ENCODE measurements around the gene FBXO31. TPM values are rescaled to one million over a fixed set of nuclear protein-coding genes. Genes with fewer than 3 reads are reported as not detected.
"Not testable (repeated sequence)": the region's sequence is repeated elsewhere in the genome, so short reads cannot be mapped to it uniquely, and the experiment has no call there.

Gene FBXO31
- total RNA-seq, 6 donors from 2014 or later: 15.9 to 103 (median 31.4) TPM

DNA sequence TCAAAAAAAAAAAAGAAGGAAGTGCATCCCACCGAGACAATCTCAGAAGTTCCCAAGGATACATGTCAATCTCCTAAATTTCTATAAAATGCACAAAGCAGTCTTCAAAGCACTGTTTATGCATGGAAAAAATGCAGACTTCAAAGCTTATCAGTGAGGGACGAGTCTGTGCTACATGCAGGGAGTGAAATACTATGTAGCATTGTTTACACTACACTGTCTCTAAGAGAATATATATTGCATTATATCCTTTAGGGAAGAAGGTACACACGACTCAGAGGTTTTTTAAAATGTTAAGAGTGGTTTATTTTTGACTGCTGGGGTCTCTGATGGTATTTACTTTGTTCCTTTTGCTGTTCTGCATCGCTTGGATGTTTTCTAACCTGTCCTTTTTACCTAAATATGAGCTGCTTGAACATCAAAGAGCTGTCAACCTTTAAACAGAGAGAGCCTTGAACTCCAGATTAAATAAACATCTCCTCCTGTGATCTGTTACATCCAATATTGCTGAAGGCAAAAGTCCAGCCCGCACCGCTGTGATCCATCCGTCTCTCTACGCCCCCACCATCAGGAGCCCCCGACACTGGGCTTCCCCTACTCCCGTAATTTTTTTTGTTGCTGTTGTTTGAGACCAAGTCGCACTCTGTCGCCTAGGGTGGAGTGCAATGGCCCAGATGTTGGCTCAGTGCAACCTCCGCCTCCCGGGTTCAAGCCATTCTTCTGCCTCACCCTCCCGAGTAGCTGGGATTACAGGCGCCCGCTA, 1.4 kb downstream of the FBXO31 start:
- ATAC-seq (ENCODE audit: low FRiP score in 2 of 2): no peak
- H3K4me1 ChIP-seq: peaks cover 26 to 42% (median 34%) of the 10 kb centered on the region in 4 donors
- 26 to 28% methylated on average over 17 of the region's 17 CpGs for WGBS, 2 donors
- peak overlapping the region; percentile 58 to 90 (median 84) for H3K4me3 ChIP-seq
- no peaks in the 10 kb centered on the region for H3K27me3 ChIP-seq
- peak overlapping the region; percentile 87 to 94 (median 92) for H3K27ac ChIP-seq
- H3K9me3 ChIP-seq: no peaks in the 10 kb centered on the region
- no peaks in the 10 kb centered on the region for H3K36me3 ChIP-seq
- TF ChIP-seq, protein P1, sequence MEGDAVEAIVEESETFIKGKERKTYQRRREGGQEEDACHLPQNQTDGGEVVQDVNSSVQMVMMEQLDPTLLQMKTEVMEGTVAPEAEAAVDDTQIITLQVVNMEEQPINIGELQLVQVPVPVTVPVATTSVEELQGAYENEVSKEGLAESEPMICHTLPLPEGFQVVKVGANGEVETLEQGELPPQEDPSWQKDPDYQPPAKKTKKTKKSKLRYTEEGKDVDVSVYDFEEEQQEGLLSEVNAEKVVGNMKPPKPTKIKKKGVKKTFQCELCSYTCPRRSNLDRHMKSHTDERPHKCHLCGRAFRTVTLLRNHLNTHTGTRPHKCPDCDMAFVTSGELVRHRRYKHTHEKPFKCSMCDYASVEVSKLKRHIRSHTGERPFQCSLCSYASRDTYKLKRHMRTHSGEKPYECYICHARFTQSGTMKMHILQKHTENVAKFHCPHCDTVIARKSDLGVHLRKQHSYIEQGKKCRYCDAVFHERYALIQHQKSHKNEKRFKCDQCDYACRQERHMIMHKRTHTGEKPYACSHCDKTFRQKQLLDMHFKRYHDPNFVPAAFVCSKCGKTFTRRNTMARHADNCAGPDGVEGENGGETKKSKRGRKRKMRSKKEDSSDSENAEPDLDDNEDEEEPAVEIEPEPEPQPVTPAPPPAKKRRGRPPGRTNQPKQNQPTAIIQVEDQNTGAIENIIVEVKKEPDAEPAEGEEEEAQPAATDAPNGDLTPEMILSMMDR (IDR thresholded peaks at IDR 0.05): no peak
- no peak for TF ChIP-seq EP300 (IDR thresholded peaks at IDR 0.05)
- no peak for TF ChIP-seq POLR2A (IDR thresholded peaks at IDR 0.05)
- no peak for TF ChIP-seq POLR2AphosphoS5 (IDR thresholded peaks at IDR 0.05)
- DNase-seq: no peak

DNA sequence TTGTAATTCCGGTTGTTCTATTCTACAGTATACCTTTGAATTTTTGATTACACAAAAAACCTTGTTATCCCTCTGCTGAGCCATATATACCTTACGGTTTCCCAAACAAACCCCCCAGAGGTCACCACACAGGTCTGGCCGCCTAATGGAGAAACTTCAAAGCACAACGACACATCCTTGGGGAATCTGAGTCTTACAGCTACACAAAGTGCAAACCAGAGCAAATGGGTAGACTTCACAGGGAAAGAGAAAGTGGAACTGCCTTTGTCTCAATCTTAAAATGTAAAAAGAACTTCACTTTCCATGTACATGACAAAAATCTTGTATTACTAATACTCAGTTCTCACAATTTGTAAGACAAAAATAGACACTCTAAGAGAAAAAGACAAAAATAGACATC, 2.7 kb downstream of the FBXO31 start:
- H3K4me3 ChIP-seq: peak overlapping the region in 2 of 4 donors; percentile 83 to 90
- H3K27ac ChIP-seq: peak overlapping the region in 3 of 4 donors; percentile 3 to 92 (median 27)
- TF ChIP-seq POLR2A (IDR thresholded peaks at IDR 0.05): no peak
- TF ChIP-seq, protein P1 (IDR thresholded peaks at IDR 0.05): no peak
- TF ChIP-seq EP300 (IDR thresholded peaks at IDR 0.05): no peak
- TF ChIP-seq POLR2AphosphoS5 (IDR thresholded peaks at IDR 0.05): no peak
- DNase-seq (no peak), ATAC-seq (ENCODE audit: low FRiP score in 2 of 2) (no peak)
- 70 to 72% methylated on average over 4 of the region's 4 CpGs for WGBS, 2 donors
- H3K9me3 ChIP-seq: no peaks in the 10 kb centered on the region
- no peaks in the 10 kb centered on the region for H3K27me3 ChIP-seq
- no peaks in the 10 kb centered on the region for H3K36me3 ChIP-seq
- H3K4me1 ChIP-seq: peaks cover 21 to 39% (median 31%) of the 10 kb centered on the region in 4 donors

DNA sequence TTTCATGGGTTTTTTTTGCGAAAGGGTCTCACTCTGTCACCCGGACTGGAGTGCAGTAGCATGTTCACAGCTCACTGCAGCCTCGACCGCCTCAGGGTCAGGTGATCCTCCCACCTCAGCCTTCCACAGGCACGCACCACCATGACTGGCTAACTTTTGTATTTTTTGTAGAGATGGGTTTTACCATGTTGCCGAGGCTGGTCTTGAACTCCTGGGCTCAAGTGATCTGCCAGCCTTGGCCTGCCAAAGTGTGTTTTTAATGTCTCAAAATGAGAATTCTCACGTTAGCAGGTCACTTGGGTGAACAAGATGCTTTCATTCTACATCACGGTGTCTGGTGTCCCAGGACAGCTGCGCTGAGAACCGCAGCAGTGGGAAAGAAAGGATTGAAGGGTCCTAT, 3.2 kb downstream of the FBXO31 start:
- H3K9me3 ChIP-seq: no peaks in the 10 kb centered on the region
- ATAC-seq (ENCODE audit: low FRiP score in 2 of 2) (no peak), DNase-seq (no peak)
- no peaks in the 10 kb centered on the region for H3K27me3 ChIP-seq
- H3K27ac ChIP-seq: peak overlapping the region in 1 of 4 donors; percentile 3
- H3K4me3 ChIP-seq: no peak overlapping the region
- 86 to 89% methylated on average over 10 of the region's 10 CpGs for WGBS, 2 donors
- TF ChIP-seq, protein P1 (IDR thresholded peaks at IDR 0.05): no peak
- no peak for TF ChIP-seq POLR2A (IDR thresholded peaks at IDR 0.05)
- no peak for TF ChIP-seq POLR2AphosphoS5 (IDR thresholded peaks at IDR 0.05)
- TF ChIP-seq EP300 (IDR thresholded peaks at IDR 0.05): no peak
- H3K4me1 ChIP-seq: peaks cover 23 to 44% (median 33%) of the 10 kb centered on the region in 4 donors
- no peaks in the 10 kb centered on the region for H3K36me3 ChIP-seq

DNA sequence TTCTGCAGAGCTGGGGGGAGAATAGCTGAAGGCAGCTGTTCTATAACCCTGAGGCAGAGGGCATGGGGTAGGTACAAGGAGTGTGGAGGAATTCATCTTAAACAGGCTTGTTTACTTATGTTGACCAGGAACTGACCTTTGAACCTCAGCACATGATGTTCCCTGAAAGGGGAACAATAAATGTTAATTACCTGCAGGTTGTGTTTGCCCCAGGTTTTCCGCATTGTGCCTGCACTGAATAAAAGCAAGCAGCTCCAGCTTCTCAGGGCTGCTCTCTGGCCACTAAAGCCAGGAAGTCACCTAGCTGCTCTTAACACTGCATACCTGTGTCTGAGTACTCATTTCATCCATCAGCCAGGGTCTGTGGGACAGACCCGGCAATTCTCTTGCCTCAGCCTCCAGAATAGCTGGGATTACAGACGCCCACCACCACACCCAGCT, 4.2 kb downstream of the FBXO31 start:
- not testable (repeated sequence) for H3K27ac ChIP-seq; ATAC-seq (ENCODE audit: low FRiP score in 2 of 2); DNase-seq; H3K27me3 ChIP-seq; H3K9me3 ChIP-seq; H3K4me3 ChIP-seq; H3K36me3 ChIP-seq
- H3K4me1 ChIP-seq: peaks cover 18 to 38% (median 29%) of the 10 kb centered on the region in 4 donors
- WGBS, 2 donors: 91 to 100% methylated on average over 3 of the region's 3 CpGs

DNA sequence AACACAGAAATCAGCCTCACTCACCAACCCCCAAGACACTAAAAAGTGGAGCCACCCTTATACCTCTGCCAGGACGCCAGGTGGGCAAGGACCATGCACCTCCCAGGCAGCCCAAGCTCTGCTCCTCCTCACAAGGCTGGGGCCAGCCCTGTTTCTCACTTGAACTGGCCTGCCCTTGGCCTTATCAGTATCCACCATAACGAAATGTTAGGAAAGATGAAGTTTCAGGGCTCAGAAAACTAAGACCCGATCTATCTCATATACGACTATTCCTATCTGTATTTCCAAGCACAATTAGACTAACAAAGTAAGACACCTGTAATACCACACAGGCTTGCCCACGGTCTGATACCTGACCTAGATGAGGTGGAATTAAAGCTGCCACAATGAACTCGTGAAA, 6.9 kb downstream of the FBXO31 start:
- Histone ChIP-seq H3K27ac (no peak overlapping the region), H3K4me1 (peaks cover 9 to 20% (median 16%) of the 10 kb centered on the region in 4 donors), H3K4me3 (no peak overlapping the region), H3K27me3 (no peaks in the 10 kb centered on the region), H3K36me3 (no peaks in the 10 kb centered on the region), H3K9me3 (no peaks in the 10 kb centered on the region)
- DNase-seq: no peak
- TF ChIP-seq POLR2A (IDR thresholded peaks at IDR 0.05): no peak
- no peak for TF ChIP-seq POLR2AphosphoS5 (IDR thresholded peaks at IDR 0.05)
- TF ChIP-seq EP300 (IDR thresholded peaks at IDR 0.05): no peak
- TF ChIP-seq, protein P1 (IDR thresholded peaks at IDR 0.05): no peak
- no peak for ATAC-seq (ENCODE audit: low FRiP score in 2 of 2)
- 93 to 95% methylated on average over 6 of the region's 6 CpGs for WGBS, 2 donors
